OCI-LY3 (cell line): Measurements from ENCODE around the gene GJB1.

Experiments
- EZH2phosphoT487 ChIP-seq: fragments of 200-600 bp; shearing (Covaris generic); IDR thresholded peaks from 2 replicates; pipeline ENCODE4 v1.6.1; 2018; ENCODE audit warnings: antibody characterized with exemption, mixed run types, low read depth
- TF ChIP-seq, protein P1 (sequence below): fragments of 200-600, 300-600 bp; sonication (generic); IDR thresholded peaks from 2 replicates; pipeline ENCODE4 v1.5.1; 2014; ENCODE audit warnings: antibody characterized with exemption, low read length, low read depth

GRCh38 chrX:71256051-71256450, 33.0 kb downstream of the GJB1 start:
- TF ChIP-seq, protein P1, sequence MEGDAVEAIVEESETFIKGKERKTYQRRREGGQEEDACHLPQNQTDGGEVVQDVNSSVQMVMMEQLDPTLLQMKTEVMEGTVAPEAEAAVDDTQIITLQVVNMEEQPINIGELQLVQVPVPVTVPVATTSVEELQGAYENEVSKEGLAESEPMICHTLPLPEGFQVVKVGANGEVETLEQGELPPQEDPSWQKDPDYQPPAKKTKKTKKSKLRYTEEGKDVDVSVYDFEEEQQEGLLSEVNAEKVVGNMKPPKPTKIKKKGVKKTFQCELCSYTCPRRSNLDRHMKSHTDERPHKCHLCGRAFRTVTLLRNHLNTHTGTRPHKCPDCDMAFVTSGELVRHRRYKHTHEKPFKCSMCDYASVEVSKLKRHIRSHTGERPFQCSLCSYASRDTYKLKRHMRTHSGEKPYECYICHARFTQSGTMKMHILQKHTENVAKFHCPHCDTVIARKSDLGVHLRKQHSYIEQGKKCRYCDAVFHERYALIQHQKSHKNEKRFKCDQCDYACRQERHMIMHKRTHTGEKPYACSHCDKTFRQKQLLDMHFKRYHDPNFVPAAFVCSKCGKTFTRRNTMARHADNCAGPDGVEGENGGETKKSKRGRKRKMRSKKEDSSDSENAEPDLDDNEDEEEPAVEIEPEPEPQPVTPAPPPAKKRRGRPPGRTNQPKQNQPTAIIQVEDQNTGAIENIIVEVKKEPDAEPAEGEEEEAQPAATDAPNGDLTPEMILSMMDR, result no peak
- no peak for TF ChIP-seq EZH2phosphoT487
